Heart left ventricle (tissue), 13 donors: ENCODE results near the gene TSPAN15.

ENCODE experiments used
- POLR2A ChIP-seq, 2 donors: fragments of 450-650 bp; IDR thresholded peaks; one replicate each; pipeline ENCODE4 v1.6.1; 2017; ENCODE audit warnings: antibody characterized with exemption in 2 of 2, mild to moderate bottlenecking in 2 of 2, moderate library complexity in 2 of 2
- TF ChIP-seq, protein P1 (sequence below), 12 donors: fragments of 200-600 bp; sonication (generic) in 4 of 12; IDR thresholded peaks; one replicate each; pipeline versions ENCODE4 v1.5.0 to v1.8.0; 2018 to 2022; ENCODE audit warnings: antibody characterized with exemption in 12 of 12, mild to moderate bottlenecking in 5 of 12
- donor health status: ischemic (EF 13 %, LVEDD 7.1; RV severe dilation, severe dysfunction).
- donor health status: DM: no; HTN: yes; CAD: no.
- donor health status: DM: no; HTN: no; CAD: no.
- donor health status: ischemic (EF 25% LVEDD 6.9; RV normal size, moderate dysfunction).
- donor health status: ischemic (EF 25% LVEDD 5.7; RV mildly dilated, moderate dysfunction).
- donor health status: ischemic (EF 35%, LVEDD 5.7; RV mildly dilated, moderate dysfunction).
- donor health status: nonischemic (EF 11% LVEDD 7.7; RV severe dilation, severe dysfunction).
- donor health status: DM: yes; HTN: yes; CAD: no.
- donor health status: PGD.
- donor health status: ischemic (EF 29% LVEDD 5.4; RV normal size, mild dysfunction).
- donor health status: nonischemic (EF 23%, LVEDD 6.1; RV moderate dilation, normal function).

DNA sequence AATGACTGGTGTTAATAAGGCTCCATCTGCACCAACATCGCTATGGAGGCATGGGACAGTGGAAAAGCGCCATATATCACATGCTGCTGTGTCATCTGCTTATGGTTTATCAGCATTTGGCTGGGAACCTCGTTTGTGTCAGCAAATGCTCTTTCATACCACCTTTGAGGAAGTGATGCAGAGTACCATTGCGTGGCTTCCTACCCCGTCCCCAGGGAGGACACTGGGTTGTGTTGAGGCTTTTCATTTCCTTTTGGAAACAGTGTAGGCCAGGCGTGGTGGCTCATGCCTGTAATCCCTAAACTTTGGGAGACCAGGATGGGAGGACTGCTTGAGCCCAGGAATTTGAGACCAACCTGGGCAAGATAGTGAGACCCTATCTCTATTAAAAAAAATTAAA lies 41.3 kb upstream of the TSPAN15 start:
- TF ChIP-seq, protein P1, sequence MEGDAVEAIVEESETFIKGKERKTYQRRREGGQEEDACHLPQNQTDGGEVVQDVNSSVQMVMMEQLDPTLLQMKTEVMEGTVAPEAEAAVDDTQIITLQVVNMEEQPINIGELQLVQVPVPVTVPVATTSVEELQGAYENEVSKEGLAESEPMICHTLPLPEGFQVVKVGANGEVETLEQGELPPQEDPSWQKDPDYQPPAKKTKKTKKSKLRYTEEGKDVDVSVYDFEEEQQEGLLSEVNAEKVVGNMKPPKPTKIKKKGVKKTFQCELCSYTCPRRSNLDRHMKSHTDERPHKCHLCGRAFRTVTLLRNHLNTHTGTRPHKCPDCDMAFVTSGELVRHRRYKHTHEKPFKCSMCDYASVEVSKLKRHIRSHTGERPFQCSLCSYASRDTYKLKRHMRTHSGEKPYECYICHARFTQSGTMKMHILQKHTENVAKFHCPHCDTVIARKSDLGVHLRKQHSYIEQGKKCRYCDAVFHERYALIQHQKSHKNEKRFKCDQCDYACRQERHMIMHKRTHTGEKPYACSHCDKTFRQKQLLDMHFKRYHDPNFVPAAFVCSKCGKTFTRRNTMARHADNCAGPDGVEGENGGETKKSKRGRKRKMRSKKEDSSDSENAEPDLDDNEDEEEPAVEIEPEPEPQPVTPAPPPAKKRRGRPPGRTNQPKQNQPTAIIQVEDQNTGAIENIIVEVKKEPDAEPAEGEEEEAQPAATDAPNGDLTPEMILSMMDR (IDR thresholded peaks at IDR 0.05) = no peak
- TF ChIP-seq POLR2A (IDR thresholded peaks at IDR 0.05) = no peak
